ENCODE data around the gene RAB11B.

RAB11B gene

GRCh38 chr19:8451377-8451776, 61.2 kb downstream of the RAB11B start:
- DNase-seq (ENCODE audit: insufficient read length, low spot score) (no peak), FAIRE-seq (no peak)
- TF ChIP-seq, protein P1, sequence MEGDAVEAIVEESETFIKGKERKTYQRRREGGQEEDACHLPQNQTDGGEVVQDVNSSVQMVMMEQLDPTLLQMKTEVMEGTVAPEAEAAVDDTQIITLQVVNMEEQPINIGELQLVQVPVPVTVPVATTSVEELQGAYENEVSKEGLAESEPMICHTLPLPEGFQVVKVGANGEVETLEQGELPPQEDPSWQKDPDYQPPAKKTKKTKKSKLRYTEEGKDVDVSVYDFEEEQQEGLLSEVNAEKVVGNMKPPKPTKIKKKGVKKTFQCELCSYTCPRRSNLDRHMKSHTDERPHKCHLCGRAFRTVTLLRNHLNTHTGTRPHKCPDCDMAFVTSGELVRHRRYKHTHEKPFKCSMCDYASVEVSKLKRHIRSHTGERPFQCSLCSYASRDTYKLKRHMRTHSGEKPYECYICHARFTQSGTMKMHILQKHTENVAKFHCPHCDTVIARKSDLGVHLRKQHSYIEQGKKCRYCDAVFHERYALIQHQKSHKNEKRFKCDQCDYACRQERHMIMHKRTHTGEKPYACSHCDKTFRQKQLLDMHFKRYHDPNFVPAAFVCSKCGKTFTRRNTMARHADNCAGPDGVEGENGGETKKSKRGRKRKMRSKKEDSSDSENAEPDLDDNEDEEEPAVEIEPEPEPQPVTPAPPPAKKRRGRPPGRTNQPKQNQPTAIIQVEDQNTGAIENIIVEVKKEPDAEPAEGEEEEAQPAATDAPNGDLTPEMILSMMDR (IDR thresholded peaks at IDR 0.05; ENCODE audit: insufficient read depth, missing control alignments): no peak

DNA sequence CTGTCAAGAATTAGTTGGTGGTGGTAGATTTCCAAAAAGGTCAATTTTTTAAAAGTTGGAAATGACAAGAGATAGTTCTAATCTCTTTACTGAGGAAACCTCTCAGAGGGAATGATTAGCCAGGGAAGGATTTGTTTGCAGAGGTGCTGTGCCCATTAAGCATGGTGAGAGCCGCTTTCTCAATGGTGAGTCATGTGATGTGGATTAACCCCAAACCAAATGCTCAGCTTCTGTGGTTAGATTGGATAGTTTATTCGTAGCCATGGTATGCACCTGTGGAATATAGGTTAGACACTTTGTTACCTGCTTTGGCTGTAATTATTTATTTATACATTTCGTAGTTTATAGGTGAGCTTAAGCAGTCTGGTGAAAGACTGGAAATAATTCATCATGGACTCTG, 61.7 kb downstream of the RAB11B start:
- DNase-seq (ENCODE audit: insufficient read length, low spot score) (peak; percentile 52), FAIRE-seq (peak; percentile 96)
- TF ChIP-seq, protein P1 (IDR thresholded peaks at IDR 0.05; ENCODE audit: insufficient read depth, missing control alignments): no peak

GRCh38 chr19:8452446-8453123, 62.4 kb downstream of the RAB11B start:
- FAIRE-seq: no peak
- TF ChIP-seq, protein P1 (IDR thresholded peaks at IDR 0.05; ENCODE audit: insufficient read depth, missing control alignments): no peak
- DNase-seq (ENCODE audit: insufficient read length, low spot score): no peak

GRCh38 chr19:8453616-8454015, 63.5 kb downstream of the RAB11B start:
- DNase-seq (ENCODE audit: insufficient read length, low spot score) (no peak), FAIRE-seq (no peak)
- TF ChIP-seq, protein P1 (IDR thresholded peaks at IDR 0.05; ENCODE audit: insufficient read depth, missing control alignments): no peak
